Upper lobe of left lung (tissue), 6 donors: Measurements from ENCODE around the gene CPA1. TPM values are rescaled to one million over a fixed set of nuclear protein-coding genes. Genes with fewer than 3 reads are reported as not detected.

ENCODE experiments used
- ATAC-seq, 2 donors: fragments of 200-7000 bp; cut with Tn5 transposase; one replicate each; pipeline ENCODE4 v1.9.1; 2022; ENCODE audit warnings: mild to moderate bottlenecking in 2 of 2, moderate library complexity in 2 of 2; ENCODE audit not compliant: low FRiP score in 2 of 2
- DNase-seq, 2 donors: peaks; one replicate each; pipeline ENCODE4 v3.0.0-alpha.2; 2019 to 2020
- H3K27ac ChIP-seq, 4 donors: fragments of 200-600 bp; sonication (generic); one replicate each; pipeline ENCODE4 v1.5.1; 2016 to 2019
- H3K27me3 ChIP-seq, 4 donors: fragments of 200-600 bp; sonication (generic); one replicate each; pipeline ENCODE4 v1.5.1; 2017 to 2019
- H3K36me3 ChIP-seq, 4 donors: fragments of 200-600 bp; sonication (generic); one replicate each; pipeline ENCODE4 v1.5.1; 2016 to 2019
- H3K4me1 ChIP-seq, 4 donors: fragments of 200-600 bp; sonication (generic); one replicate each; pipeline ENCODE4 v1.5.1; 2018 to 2019
- H3K4me3 ChIP-seq, 4 donors: fragments of 200-600 bp; sonication (generic); one replicate each; pipeline ENCODE4 v1.5.1; 2017 to 2019; ENCODE audit warnings: mild to moderate bottlenecking in 2 of 4, moderate library complexity in 1 of 4
- H3K9me3 ChIP-seq, 4 donors: fragments of 200-600 bp; sonication (generic); one replicate each; pipeline ENCODE4 v1.5.1; 2018 to 2019
- CTCF ChIP-seq, 6 experiments: fragments of 450-650 bp in 4 of 6; fragments of 200-600 bp in 2 of 6; sonication (generic) in 2 of 6; IDR thresholded peaks; one replicate each; pipeline ENCODE4 v1.5.1; 2016 to 2019; ENCODE audit warnings: antibody characterized with exemption in 6 of 6
- EP300 ChIP-seq, 4 donors: sonication (generic); formaldehyde crosslinking; IDR thresholded peaks; one replicate each; pipeline ENCODE4 v1.5.1; 2017; ENCODE audit warnings: antibody characterized with exemption in 4 of 4, control low read depth in 2 of 4
- POLR2A ChIP-seq, 4 donors: fragments of 450-650 bp; IDR thresholded peaks; one replicate each; pipeline ENCODE4 v1.5.1; 2016 to 2017; ENCODE audit warnings: antibody characterized with exemption in 4 of 4, mild to moderate bottlenecking in 2 of 4
- POLR2AphosphoS5 ChIP-seq, 2 donors: sonication (generic); formaldehyde crosslinking; IDR thresholded peaks; one replicate each; pipeline ENCODE4 v1.5.1; 2017; ENCODE audit warnings: antibody characterized with exemption in 2 of 2
- WGBS, 2 donors: methylation state at CpG; one replicate each; pipeline ENCODE4 v1.1.5; 2017 to 2018; 5-methylcytosine and 5-hydroxymethylcytosine counted together
- total RNA-seq, 6 donors: library from RNA; depleted of rRNA in 4 of 6; stranded (reverse); fragments of >200 nt in 4 of 6; gene quantifications; one replicate each; pipeline versions ENCODE4 v1.1.0 to v1.2.1, GENCODE V29; 2016 to 2021
- donor health status: DM: no; HTN: no; CAD: no; lungs with moderate emphysema.
- donor health status: DM: no; HTN: yes; CAD: no; lungs with severe emphysema.

The CPA1 gene
- total RNA-seq, 6 donors from 2014 or later: 12.6 to 21.8 TPM; not detected in 4

GRCh38 chr7:130364451-130364850, 15.8 kb upstream of the CPA1 start:
- no peaks in the 10 kb centered on the region for H3K27me3 ChIP-seq
- TF ChIP-seq POLR2A (IDR thresholded peaks at IDR 0.05) (no peak), EP300 (IDR thresholded peaks at IDR 0.05) (no peak), CTCF (IDR thresholded peaks at IDR 0.05) (no peak), POLR2AphosphoS5 (IDR thresholded peaks at IDR 0.05) (no peak)
- ATAC-seq (no peak), DNase-seq (no peak)
- peaks cover 0 to 5% (median 4%) of the 10 kb centered on the region in 4 donors for H3K9me3 ChIP-seq
- WGBS, 2 donors: 95 to 100% methylated on average over 4 of the region's 4 CpGs
- H3K36me3 ChIP-seq: no peaks in the 10 kb centered on the region
- peaks cover 4 to 9% (median 5%) of the 10 kb centered on the region in 4 donors for H3K4me1 ChIP-seq
- H3K27ac ChIP-seq: no peak overlapping the region
- no peak overlapping the region for H3K4me3 ChIP-seq

GRCh38 chr7:130365088-130365487, 15.2 kb upstream of the CPA1 start:
- Histone ChIP-seq H3K36me3 (no peaks in the 10 kb centered on the region), H3K27ac (no peak overlapping the region), H3K4me3 (no peak overlapping the region), H3K9me3 (no peaks in the 10 kb centered on the region), H3K4me1 (peaks cover 10 to 16% (median 12%) of the 10 kb centered on the region in 4 donors), H3K27me3 (no peaks in the 10 kb centered on the region)
- 73 to 87% methylated on average over 2 of the region's 2 CpGs for WGBS, 2 donors
- no peak for DNase-seq
- no peak for TF ChIP-seq CTCF (IDR thresholded peaks at IDR 0.05)
- no peak for TF ChIP-seq EP300 (IDR thresholded peaks at IDR 0.05)
- TF ChIP-seq POLR2AphosphoS5 (IDR thresholded peaks at IDR 0.05): no peak
- no peak for TF ChIP-seq POLR2A (IDR thresholded peaks at IDR 0.05)
- ATAC-seq: no peak

- peak in 1 of 2 donors; percentile 18 for ATAC-seq
- no peak overlapping the region for H3K27ac ChIP-seq
Observed at GRCh38 chr7:130365511-130366441, 14.5 kb upstream of the CPA1 start.

GRCh38 chr7:130366564-130366963, 13.7 kb upstream of the CPA1 start:
- no peak for ATAC-seq

More at GRCh38 chr7:130365511-130366441, 14.5 kb upstream of the CPA1 start:
- Histone ChIP-seq H3K36me3 (no peaks in the 10 kb centered on the region), H3K4me1 (peaks cover 11 to 20% (median 14%) of the 10 kb centered on the region in 4 donors), H3K27me3 (no peaks in the 10 kb centered on the region), H3K4me3 (no peak overlapping the region), H3K9me3 (no peaks in the 10 kb centered on the region)
- TF ChIP-seq POLR2A (IDR thresholded peaks at IDR 0.05): no peak
- TF ChIP-seq EP300 (IDR thresholded peaks at IDR 0.05): no peak
- no peak for TF ChIP-seq POLR2AphosphoS5 (IDR thresholded peaks at IDR 0.05)
- TF ChIP-seq CTCF (IDR thresholded peaks at IDR 0.05): no peak
- WGBS, 2 donors: 87 to 89% methylated on average over 15 of the region's 15 CpGs
- no peak for DNase-seq

More at GRCh38 chr7:130366564-130366963, 13.7 kb upstream of the CPA1 start:
- WGBS, 2 donors: 92 to 95% methylated on average over 5 to 6 of the region's 6 CpGs
- DNase-seq: no peak
- H3K9me3 ChIP-seq: no peaks in the 10 kb centered on the region
- no peak overlapping the region for H3K27ac ChIP-seq
- H3K36me3 ChIP-seq: no peaks in the 10 kb centered on the region
- no peak for TF ChIP-seq CTCF (IDR thresholded peaks at IDR 0.05)
- no peak for TF ChIP-seq EP300 (IDR thresholded peaks at IDR 0.05)
- peaks cover 11 to 25% (median 14%) of the 10 kb centered on the region in 4 donors for H3K4me1 ChIP-seq
- no peak overlapping the region for H3K4me3 ChIP-seq
- H3K27me3 ChIP-seq: no peaks in the 10 kb centered on the region
